ENCODE measurements around the gene KCNAB3. TPM values are rescaled to one million over a fixed set of nuclear protein-coding genes. Genes with fewer than 3 reads are reported as not detected.

The KCNAB3 gene
- polyA plus RNA-seq, 3 donors: 11.7 TPM; not detected in 2

DNA sequence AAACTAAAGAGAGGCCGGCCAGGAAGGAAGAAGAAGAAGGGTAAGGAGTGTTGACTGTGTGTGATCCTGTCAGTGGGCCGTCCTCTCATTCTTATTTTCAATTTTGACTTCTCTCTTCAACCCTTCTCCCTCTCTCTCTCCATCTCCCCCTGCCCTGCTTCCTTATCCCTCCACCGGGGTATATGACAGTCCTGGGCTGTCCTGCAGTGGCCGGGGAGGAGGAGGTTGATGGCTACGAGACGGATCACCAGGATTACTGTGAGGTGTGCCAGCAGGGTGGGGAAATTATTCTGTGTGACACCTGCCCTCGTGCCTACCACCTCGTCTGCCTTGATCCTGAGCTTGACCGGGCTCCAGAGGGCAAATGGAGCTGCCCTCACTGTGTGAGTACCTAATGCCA lies 35.4 kb downstream of the KCNAB3 start:
- Histone ChIP-seq H3K79me2 (ENCODE audit: insufficient read depth, low read length) (peaks cover 40% of the 10 kb centered on the region), H3K27me3 (ENCODE audit: control insufficient read depth in 2 of 2, insufficient read depth in 2 of 2, low read length in 2 of 2) (no peaks in the 10 kb centered on the region), H3K4me2 (replicated peaks; ENCODE audit: extremely low read depth, low read length, poor library complexity, severe bottlenecking) (no peak overlapping the region), H3K36me3 (replicated peaks in 1 of 2; ENCODE audit: control insufficient read depth in 1 of 2, insufficient read depth in 2 of 2, low read length in 2 of 2) (peaks cover 55 to 89% of the 10 kb centered on the region in 2 donors), H2AFZ (ENCODE audit: insufficient read depth, low read depth, low read length, poor library complexity, severe bottlenecking) (no peak overlapping the region), H3K9me3 (replicated peaks in 1 of 2; ENCODE audit: control insufficient read depth in 1 of 2, insufficient read depth in 1 of 2, low read length in 2 of 2) (no peaks in the 10 kb centered on the region), H4K20me1 (ENCODE audit: insufficient read depth, low read length) (peaks cover 4% of the 10 kb centered on the region), H3K27ac (ENCODE audit: low read depth in 1 of 2, low read length in 2 of 2) (no peak overlapping the region), H3K4me3 (replicated peaks in 1 of 3; ENCODE audit: low read depth in 2 of 3, low read length in 3 of 3) (no peak overlapping the region), H3K4me1 (ENCODE audit: control insufficient read depth in 1 of 2, insufficient read depth in 2 of 2, low read length in 2 of 2) (peaks cover 22 to 25% of the 10 kb centered on the region in 2 donors), H3K9ac (ENCODE audit: insufficient read depth, low read length, poor library complexity, severe bottlenecking) (no peak overlapping the region)
- intact Hi-C loops (cut with micrococcal nuclease): no loop called here
- H3K27ac Mint-ChIP-seq: peak overlapping the region in 3 of 7 donors; percentile 15 to 56 (median 53)
- TF ChIP-seq, protein P1, sequence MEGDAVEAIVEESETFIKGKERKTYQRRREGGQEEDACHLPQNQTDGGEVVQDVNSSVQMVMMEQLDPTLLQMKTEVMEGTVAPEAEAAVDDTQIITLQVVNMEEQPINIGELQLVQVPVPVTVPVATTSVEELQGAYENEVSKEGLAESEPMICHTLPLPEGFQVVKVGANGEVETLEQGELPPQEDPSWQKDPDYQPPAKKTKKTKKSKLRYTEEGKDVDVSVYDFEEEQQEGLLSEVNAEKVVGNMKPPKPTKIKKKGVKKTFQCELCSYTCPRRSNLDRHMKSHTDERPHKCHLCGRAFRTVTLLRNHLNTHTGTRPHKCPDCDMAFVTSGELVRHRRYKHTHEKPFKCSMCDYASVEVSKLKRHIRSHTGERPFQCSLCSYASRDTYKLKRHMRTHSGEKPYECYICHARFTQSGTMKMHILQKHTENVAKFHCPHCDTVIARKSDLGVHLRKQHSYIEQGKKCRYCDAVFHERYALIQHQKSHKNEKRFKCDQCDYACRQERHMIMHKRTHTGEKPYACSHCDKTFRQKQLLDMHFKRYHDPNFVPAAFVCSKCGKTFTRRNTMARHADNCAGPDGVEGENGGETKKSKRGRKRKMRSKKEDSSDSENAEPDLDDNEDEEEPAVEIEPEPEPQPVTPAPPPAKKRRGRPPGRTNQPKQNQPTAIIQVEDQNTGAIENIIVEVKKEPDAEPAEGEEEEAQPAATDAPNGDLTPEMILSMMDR (IDR thresholded peaks at IDR 0.05): no peak
- H3K4me3 Mint-ChIP-seq: no peak overlapping the region
- peaks cover 0 to 1% (median 1%) of the 10 kb centered on the region in 3 donors for H3K27me3 Mint-ChIP-seq (ENCODE audit: low read depth in 3 of 3)
- peaks cover 76 to 89% of the 10 kb centered on the region in 2 donors for H3K36me3 Mint-ChIP-seq
- H3K4me1 Mint-ChIP-seq: peaks cover 15% of the 10 kb centered on the region
- DNase-seq: no peak
- WGBS (ENCODE audit: insufficient coverage): 97% methylated on average over 5 of the region's 9 CpGs
- H3K9me3 Mint-ChIP-seq: no peaks in the 10 kb centered on the region

DNA sequence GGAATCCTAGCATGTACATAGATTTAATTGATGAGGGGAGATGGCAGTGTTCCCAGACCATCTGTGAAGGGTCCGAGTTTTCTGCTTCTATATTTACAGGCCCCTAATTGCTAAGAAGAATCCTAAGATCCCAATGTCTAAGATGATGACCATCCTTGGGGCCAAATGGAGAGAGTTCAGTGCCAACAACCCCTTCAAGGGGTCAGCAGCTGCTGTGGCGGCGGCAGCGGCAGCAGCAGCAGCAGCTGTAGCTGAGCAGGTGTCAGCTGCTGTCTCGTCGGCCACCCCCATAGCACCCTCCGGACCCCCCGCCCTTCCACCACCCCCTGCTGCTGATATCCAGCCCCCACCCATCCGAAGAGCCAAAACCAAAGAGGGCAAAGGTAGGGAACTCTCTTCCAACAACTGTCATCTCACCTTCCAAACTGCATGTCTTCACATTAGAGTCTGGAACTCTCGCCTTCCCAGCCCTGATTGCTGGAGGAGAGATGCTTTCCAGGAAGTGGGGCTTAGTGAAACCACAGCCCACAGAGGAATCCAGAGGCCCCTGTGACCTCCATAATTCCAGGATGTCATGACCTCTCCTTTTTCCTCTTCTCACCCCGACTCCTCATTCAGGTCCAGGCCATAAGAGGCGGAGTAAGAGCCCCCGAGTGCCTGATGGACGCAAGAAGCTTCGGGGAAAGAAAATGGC lies 36.3 kb downstream of the KCNAB3 start:
- Mint-ChIP-seq H3K9me3 (no peaks in the 10 kb centered on the region), H3K4me3 (no peak overlapping the region), H3K4me1 (peaks cover 15% of the 10 kb centered on the region), H3K27ac (peak overlapping the region in 3 of 7 donors; percentile 53 to 56 (median 54)), H3K36me3 (peaks cover 67 to 80% of the 10 kb centered on the region in 2 donors), H3K27me3 (ENCODE audit: low read depth in 3 of 3) (peaks cover 0 to 1% (median 1%) of the 10 kb centered on the region in 3 donors)
- WGBS (ENCODE audit: insufficient coverage): 100% methylated on average over 4 of the region's 15 CpGs
- Histone ChIP-seq H3K4me3 (replicated peaks in 1 of 3; ENCODE audit: low read depth in 2 of 3, low read length in 3 of 3) (no peak overlapping the region), H4K20me1 (ENCODE audit: insufficient read depth, low read length) (peaks cover 12% of the 10 kb centered on the region), H3K9ac (ENCODE audit: insufficient read depth, low read length, poor library complexity, severe bottlenecking) (no peak overlapping the region), H3K36me3 (replicated peaks in 1 of 2; ENCODE audit: control insufficient read depth in 1 of 2, insufficient read depth in 2 of 2, low read length in 2 of 2) (peaks cover 46 to 80% of the 10 kb centered on the region in 2 donors), H3K4me1 (ENCODE audit: control insufficient read depth in 1 of 2, insufficient read depth in 2 of 2, low read length in 2 of 2) (peaks cover 31 to 34% of the 10 kb centered on the region in 2 donors), H3K4me2 (replicated peaks; ENCODE audit: extremely low read depth, low read length, poor library complexity, severe bottlenecking) (no peak overlapping the region), H3K27me3 (ENCODE audit: control insufficient read depth in 2 of 2, insufficient read depth in 2 of 2, low read length in 2 of 2) (no peaks in the 10 kb centered on the region), H3K27ac (ENCODE audit: low read depth in 1 of 2, low read length in 2 of 2) (no peak overlapping the region), H3K9me3 (replicated peaks in 1 of 2; ENCODE audit: control insufficient read depth in 1 of 2, insufficient read depth in 1 of 2, low read length in 2 of 2) (no peaks in the 10 kb centered on the region), H2AFZ (ENCODE audit: insufficient read depth, low read depth, low read length, poor library complexity, severe bottlenecking) (no peak overlapping the region), H3K79me2 (ENCODE audit: insufficient read depth, low read length) (peaks cover 49% of the 10 kb centered on the region)
- DNase-seq: no peak
- TF ChIP-seq, protein P1 (IDR thresholded peaks at IDR 0.05): no peak
- intact Hi-C loops (cut with micrococcal nuclease): no loop called here

Measured in CD14-positive monocyte (primary cell).